Measurements from ENCODE around the gene KPNA2.
A peak's percentile ranks its signal among the peaks of the same experiment; 100 is the strongest.
"Not testable (repeated sequence)": the region's sequence is repeated elsewhere in the genome, so short reads cannot be mapped to it uniquely, and the experiment has no call there.

Gene KPNA2

DNA sequence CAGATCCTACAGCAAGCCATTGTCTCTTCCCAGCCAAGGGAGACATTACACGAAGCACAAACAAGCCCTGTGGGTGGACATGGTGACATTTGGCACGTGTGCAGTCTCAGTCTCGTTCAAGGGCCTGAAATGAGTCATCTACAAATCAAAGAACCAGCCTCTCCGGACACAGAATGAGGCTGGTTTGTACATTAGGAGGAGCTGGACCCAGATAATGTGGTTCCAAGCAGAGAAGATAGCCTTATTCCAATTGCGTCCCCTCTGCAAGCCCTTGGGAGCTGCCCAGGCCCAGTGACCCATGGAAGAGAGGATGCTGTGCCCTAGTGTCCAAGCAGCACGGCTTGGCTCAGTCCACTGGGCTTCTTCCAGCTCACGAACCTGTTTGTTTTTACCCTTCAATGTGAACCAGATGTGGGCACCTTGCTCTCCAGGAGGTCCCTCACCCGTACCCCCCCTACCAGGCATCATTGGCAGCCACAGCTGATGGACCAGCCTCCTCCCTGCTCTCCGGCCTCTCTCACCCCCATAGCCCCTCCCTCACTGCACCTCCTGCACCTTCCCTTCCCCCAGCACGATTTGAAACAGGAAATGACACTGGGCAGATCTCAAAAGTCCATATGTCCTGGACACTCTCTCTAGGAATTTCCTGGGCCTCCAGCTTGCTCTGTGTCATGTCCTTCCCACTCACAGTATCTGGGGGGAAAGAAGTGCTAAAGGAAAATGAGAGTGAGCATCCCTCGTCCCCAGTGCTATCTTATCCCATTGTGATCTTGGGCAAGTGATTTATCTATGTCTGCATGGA lies 26.2 kb downstream of the KPNA2 start:
- no peak for DNase-seq

DNA sequence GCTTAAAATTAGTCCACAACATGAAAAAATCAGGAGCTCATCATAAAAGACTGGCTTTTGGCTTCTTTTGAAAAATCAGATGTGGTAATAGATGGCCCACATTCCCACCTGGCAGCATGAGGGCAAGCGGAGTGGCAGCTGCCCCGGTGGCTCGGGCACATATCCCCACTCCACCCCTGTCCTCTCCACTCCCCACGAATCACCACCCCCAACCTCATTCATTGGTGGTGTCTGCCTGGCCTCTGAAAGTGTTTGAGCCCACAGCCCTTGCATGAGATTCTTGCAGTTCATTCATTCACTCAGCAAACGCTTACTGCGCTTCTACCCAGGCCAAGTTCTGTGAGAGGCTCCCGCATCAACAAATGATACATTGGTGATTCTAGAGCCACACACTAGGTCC lies 29.8 kb downstream of the KPNA2 start:
- DNase-seq = not testable (repeated sequence)

DNA sequence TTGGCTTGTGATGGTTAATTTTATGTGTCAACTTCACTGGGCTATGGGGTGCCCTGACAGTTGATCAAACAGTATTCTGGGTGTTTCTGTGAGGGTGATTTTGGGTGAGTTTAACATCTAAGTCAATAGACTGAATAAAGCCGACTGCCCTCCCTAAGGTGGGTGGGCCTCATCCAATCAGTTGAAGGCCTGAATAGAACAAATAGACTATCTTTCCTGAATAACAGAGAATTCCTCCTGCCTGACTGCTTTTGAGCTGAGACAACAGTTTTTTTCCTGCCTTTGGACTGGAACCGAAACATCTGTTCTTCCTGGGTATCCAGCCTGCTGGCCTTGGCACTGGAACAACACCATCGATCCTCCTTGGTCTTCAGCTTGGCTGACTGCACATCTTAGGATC lies 33.0 kb downstream of the KPNA2 start:
- not testable (repeated sequence) for DNase-seq

DNA sequence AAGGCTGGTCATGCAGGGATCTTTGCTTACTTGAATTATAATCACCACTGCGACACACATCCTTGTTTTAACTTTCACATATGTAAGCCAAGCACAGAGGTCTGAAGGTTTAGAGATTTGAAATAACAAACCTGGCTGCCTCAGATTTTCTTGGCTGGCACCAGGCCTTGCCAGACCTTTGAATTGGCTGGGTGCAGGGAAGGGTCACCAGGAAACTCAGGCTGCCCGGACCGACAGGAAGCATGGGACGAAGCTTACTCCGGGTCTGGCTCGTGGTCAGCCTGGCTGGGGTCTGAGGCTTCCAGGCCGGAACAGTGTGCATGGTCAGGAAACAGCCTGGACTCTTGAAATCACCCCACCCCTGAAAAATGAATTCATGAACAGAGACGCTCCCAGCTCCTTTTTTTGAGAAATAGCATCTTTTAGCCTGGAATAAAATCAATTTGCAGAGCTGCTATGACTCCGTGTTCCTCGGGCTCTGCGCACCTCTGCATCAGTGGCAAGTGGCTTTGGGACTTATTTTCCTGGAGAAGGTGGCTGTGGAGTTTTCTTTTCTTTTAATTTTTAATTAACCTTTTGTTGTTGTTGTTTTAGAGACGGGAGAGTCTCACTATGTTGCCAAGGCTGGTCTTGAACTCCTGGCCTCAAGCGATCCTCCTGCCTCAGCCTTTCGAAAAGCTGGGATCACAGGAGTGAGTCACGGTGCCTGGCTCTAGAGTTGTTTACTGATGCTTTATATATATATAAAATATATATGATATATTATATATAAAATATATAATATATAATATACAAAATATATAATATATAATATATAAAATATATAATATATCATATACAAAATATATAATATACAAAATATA lies 35.3 kb downstream of the KPNA2 start:
- DNase-seq = not testable (repeated sequence)

DNA sequence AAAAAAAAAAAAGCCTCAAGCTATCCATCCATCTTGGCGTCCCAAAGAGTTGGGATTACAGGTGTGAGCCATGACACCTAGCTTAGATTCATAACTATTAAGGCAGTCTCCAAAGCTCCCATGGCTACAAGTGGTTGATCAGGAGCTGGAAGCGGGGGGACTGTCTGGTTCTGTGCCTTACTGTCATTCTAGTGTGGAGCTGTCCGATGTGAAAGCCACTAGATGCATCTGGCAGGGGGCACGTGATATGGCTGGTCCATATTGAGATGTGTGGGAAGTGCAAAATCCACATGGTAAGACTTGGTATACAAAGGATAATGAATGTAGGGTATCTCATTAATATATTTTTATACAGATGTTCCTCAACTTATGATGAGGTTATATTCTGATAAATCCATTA lies 38.7 kb downstream of the KPNA2 start:
- DNase-seq = no peak

DNA sequence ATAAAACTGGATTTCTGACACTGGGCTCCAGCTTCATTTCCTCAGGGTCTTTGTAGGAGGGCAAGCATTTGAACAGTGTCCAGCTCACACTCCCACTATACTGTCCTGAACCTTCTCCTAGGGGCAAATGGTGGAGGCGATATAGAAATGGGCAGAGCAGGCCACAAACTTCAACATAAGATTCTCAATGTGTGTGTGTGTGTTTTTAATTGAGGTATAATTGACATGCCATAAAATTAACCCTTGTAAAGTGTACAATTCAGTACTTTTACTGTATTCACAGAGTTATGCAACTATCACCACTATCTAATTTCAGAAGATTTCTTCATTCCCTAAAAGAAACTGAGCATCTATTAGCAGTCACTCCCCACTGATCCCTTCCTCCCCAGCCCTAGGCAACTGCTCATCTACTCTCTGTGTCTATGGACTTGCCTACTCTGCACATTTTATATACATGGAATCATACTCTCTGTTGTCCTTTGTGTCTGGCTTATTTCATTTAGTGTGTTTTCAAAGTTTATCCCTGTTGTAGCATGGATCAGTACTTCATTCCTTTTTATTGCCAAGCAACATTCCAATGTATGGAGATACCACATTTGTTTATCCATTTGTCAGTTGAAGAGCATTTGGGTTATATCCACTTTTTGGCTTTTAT lies 40.5 kb downstream of the KPNA2 start:
- DNase-seq = not testable (repeated sequence)

DNA sequence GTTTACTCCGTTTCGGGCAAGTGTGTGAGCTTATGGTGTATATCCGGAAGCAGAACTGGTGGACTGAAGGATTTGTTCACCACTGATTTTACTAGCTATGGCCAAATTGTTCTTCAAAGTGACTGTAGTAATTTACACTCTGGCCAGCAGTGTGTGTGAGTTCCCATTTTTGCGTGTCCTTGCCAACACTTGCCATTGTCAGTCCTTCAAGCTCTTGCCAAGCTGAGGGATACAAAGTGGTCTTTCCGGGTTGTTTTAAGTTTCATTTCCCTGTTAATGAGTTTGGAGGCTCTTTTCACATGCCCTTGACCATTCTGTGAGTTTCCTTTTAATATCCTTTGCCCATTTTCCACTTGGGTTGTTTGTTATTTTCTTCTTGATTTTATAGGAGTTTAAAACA lies 42.0 kb downstream of the KPNA2 start:
- DNase-seq = not testable (repeated sequence)

DNA sequence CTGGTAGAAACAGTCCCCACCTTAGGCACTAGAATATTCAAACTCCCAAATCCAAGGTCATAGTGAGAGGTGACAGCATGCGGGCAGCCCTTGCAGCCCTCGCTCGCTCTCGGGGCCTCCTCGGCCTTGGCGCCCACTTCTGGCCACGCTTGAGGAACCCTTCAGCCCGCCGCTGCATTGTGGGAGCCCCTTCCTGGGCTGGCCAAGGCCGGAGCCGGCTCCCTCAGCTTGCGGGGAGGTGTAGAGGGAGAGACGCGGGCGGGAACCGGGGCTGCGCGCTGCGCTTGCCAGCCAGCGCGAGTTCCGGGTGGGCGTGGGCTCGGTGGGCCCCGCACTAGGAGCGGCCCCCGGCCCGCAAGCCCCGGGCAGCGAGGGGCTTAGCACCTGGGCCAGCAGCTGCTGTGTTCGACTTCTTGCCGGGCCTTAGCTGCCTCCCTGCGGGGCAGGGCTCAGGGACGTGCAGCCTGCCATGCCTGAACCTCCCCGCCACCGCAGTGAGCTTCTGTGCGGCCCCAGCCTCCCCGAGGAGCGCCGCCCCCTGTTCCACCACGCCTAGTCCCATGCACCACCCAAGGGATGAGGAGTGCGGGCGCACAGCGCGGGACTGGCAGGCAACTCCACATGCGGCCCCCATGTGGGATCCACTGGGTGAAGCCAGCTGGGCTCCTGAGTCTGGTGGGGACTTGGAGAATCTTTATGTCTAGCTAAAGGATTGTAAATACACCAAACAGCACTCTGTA lies 45.0 kb downstream of the KPNA2 start:
- no peak for DNase-seq

DNA sequence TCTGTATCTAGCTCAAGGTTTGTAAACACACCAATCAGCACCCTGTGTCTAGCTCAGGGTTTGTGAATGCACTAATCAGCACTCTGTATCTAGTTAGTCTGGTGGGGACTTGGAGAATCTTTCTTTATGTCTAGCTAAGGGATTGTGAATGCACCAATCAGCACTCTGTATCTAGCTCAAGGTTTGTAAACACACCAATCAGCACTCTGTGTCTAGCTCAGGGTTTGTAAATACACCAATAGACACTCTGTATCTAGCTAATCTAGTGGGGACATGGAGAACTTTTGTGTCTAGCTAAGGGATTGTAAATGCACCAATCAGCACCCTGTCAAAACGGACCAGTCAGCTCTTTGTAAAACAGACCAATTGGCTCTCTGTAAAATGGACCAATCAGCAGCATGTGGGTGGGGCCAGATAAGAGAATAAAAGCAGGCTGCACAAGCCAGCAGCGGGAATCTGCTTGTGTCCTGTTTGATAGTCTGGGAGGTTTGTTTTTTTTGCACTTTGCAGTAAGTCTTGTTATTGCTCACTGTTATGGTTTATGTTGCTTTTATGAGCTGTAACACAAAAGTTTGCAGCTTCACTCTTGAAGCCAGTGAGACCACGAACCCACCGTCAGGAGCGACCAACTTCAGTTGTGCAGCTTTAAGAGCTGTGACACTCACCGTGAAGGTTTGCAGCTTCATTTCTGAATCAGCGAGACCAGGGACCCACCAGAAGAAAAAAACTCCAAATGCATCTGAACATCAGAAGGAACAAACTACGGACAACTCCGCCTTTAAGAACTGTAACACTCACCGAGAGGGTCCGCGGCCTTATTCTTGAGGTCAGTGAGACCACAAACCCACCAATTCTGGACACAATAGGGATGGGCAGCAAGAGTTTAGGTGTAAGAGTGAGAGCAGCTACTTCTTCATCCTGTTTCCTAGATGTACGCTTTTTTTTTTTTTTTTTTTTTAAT lies 46.0 kb downstream of the KPNA2 start:
- DNase-seq = not testable (repeated sequence)

DNA sequence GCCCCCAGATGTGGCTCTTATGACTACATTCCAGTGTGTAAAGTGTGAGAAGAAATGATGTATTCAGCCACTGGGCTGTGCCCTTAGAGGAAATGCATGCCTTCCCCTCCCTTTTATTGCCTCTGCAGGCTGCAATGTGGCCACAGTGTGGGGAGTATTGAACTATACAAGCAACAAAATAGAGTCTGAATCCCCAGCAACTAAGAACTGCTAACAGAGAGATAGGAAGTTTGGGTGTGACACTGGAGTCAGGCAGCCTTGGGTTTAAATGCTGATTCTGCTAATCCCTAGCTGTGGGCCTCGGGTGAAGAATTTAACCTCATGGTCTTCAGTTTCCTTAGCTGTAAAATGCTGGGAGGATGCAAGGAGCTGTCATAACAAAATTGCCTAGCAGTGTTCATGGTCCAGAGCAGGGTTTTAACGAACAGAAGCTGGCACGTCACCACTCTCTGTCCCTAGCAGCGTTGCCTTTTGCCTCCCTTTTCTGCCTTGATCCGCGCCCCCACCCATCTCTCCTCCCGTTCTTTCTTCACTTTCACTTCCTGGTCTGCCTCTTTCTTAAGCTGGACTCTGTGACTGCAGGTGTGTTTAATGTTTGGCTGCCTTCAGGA lies 50.3 kb downstream of the KPNA2 start:
- DNase-seq = peak; percentile 81

DNA sequence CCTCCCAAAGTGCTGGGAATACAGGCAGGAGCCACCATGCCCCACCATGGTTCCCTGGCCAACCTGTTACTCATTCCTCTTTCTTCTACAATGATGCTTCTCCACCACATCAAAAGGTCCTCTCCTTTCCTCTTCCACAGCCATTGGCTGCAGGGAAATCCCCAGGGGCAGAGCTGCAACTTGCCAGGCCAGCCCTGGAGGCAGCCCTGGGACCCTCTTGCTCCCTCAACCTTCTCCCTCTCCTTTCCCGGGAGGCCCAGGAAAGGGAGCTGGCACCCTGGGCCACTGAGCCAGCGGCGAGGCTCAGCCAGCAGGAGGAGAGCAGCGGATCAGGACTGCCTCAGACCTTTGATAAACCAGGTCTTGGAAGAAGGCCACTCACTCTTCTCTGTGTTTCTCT lies 51.1 kb downstream of the KPNA2 start:
- DNase-seq = not testable (repeated sequence)

DNA sequence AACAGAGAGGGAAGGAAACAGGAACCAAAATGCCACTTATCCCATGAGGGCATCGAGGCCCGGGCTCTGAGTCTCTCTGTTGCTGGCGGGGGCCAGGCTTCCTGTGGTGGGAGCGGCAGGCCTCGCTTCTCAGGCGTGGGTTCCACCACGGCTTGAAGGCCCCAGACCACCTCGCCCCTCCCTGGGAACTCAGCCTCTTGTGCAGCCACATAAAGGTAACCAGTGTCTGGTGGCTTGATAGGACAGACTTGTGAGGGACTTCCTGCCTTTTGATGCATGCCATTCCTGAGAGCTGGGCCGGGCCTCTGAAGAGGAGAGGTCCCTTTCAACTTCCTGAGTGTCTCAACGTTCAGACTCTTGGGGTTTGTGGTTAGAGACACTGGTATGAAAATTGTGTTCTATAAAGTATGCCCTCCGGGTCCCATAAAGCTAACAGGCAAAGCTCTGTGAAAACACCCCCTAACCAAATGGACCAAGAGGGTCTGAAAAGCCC lies 51.6 kb downstream of the KPNA2 start:
- DNase-seq = peak; percentile 74 to 78

DNA sequence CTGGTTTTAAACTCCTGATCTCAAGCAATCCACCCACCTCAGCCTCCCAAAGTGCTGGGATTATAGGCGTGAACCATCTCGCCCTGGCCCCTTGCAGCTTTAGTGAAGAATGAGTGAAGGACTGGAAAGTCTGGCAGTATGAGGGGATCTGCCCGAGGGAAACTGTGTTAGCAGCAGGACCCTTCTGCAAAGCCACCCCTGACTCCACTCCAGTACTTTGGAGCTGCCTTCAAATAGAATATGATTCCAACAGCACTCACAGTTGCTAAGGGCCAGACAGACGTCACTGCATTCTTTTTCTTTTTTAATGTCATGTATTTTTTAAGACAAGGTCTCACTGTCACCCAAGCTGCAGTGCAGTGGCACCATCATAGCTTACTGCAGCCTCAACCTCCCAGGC lies 52.3 kb downstream of the KPNA2 start:
- peak; percentile 23 to 35 for DNase-seq

DNA sequence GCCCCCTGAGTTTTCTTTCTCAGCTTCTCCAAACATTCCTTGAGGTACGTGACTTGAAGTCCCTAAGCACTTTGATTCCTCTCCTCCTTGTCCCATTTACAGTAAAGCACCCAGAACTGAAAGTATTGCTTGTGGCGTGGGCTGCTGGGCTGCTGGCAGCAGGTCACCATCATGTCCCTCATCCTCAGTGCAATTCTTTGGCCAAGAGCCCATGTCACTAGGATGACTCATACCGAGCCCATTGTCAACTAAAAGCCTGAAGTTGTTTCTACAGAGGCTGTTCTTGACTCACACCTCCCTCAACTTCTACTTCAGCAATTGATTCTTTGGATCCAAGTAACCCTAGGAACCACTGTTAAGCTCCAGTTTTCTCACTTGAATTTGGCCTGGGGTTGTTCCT lies 54.3 kb downstream of the KPNA2 start:
- peak; percentile 64 to 66 for DNase-seq

DNA sequence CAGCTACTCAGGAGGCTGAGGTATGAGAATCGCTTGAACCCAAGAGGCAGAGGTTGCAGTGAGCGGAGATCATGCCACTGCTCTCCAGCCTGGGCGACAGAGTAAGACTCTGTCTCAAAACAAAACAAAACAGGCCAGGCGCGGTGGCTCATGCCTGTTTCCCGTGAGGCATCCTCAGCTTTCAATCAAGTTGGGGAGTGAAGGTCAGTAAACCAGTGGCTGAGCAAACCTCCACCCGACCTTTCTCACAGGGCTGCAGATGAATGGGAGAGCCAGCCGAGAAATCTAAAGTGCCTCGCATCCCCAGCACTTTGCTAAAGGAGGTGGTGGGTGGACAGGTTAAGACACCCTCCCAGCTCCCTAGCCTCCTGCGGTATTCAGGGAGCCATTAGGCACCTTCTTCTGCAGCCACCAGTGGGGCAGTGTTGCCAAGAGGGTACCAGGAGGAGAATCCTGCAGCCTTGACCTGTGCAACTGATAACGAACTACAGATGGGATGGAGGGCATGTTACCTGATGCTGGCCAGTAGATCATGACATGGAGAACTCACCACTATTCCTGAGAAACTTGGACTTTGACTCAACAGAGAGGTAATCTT lies 59.0 kb downstream of the KPNA2 start:
- no peak for DNase-seq

DNA sequence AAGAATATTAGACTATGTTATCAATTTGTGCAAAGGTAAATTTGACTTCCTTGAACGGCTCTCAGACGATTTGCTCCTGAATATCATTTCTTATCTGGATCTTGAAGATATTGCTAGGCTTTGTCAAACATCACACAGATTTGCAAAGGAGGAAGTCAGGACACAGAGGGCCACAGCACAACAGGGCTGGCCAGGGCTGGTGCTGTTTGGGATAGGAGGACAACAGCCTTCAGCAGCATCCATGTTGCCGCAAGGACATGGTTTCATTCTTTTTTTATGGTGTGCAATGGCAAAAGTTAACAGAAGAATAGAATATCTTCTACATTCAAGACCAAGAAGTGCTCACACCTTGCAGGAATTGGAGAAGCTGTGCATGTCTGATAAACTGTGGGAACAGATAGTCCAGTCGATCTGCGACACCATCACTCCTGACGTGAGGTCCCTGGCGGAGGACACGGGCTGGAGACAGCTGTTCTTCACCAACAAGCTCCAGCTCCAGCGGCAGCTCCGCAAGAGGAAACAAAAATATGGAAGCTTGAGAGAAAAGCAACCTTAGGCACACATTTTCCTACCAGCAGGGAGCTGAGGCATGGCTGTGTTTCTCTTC lies 59.8 kb downstream of the KPNA2 start:
- DNase-seq = no peak

DNA sequence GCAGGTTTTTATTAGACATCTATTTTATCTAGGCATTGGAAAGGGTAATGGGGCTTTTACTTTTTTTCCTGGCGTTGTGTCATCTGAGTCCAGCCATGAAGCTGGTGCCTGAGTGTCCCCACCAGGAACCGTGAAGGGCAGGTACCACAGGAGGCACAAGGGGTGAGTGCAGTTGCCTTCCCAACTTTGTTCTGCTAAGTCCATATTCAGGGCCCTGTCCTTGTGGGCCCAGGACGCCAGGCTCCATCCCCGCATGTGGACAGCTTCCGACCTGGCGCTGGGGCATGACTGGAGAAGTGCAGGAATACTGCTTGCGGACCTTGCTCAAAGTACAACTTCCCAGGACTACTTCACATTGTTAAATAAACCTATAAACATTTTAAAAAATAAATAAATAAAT lies 60.6 kb downstream of the KPNA2 start:
- DNase-seq = no peak
